HCEC 1CT (cell line): Measurements from ENCODE around the gene CNTRL.
"Not testable (repeated sequence)": the region's sequence is repeated elsewhere in the genome, so short reads cannot be mapped to it uniquely, and the experiment has no call there.

Source experiments
- DNase-seq: peaks from one replicate; pipeline ENCODE4 v3.0.0-alpha.2; 2017

Gene CNTRL

DNA sequence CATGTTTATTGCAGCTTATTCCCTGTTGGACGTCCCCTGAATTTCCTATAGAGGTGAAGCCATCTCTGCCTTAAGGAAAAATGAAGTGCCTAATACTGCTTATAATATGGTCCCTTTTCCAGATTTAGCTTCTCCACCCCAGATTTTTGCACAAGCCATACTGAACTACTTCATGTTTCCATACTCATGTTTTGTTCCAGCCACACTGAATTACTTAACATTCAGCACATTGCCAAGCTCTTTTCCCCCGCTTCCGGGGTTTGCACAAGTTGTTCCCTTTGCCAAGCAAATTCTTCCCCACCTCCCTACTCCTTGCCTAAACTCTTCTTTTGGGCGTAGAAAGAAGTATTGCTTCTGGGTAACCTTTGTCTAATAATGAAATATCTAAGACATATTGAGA is 1.7 kb upstream of the CNTRL start:
- peak; percentile 32 for DNase-seq

DNA sequence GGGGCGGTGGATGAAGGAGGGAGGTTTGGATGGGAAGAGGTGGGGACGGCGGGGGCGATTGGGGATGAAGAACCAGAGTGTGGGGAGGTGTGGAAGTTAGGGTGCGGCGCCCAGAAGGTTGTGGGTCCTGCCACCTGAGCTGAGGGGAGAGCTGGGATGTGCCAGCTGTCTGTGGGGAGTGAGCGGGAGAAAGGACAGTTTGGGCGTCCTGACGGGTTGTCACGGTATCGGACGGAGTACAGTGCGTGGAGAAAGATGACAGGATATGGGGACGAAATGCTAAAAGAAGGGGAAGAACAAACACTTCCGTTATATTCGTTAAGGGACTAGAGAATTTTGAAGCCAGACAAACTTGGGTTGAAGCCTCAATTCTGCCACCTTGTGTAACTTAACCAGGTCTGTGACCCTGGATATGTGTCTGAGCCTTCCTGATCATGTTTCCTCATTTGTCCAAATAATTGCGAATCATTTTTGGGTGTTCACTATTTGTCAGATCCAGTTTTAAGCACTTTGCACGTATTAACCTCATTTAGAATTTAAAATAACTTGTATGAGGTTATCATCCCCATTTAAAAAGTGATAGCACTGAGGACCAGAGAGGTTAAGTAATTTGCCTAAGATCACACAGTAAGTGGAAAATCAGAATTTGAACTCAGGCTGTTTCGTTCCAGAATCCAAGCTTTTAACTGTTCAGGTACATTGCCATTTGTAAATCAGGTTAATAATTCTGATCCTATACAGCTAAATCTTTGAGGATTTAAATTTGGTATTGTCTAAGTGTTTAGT is 689 bp downstream of the CNTRL start:
- peak; percentile 38 for DNase-seq

DNA sequence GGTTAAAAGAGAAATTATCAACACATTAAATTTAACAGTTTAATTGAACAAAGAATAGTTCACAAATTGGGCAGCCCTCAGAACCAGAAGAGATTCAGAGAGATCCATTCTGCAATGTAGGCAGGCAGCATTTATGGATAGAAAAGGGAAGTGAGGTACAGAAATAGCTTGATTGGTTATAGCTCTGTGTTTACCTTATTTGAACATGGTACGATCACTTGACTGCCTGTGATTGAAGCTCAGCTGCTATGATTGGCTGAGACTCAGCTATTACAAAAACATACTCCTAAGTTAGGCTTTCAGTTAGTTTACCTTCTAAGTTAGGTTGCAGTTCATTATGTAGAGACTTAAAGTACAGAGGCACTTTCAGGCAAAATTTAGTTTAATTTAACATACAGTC is 7.3 kb downstream of the CNTRL start:
- DNase-seq: no peak

DNA sequence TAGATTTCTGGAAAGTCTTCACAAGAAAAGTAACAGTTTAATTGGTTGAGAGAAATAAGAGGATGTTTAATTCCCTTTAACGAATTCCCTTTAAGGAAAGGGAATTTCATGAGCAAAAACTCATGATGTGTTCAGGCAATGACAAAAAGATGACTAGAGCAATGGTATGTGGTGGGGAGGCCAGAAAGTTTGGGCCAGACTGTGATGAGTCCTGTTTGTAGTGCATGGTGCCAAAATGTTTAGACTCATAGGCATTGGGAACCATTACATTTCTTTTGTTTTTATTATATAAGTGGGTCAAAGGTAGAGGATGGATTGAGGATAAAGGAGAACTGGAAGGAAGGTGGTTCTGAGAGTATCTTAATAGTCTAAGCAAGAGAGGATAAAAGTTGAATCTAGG is 10.9 kb downstream of the CNTRL start:
- peak; percentile 55 for DNase-seq

DNA sequence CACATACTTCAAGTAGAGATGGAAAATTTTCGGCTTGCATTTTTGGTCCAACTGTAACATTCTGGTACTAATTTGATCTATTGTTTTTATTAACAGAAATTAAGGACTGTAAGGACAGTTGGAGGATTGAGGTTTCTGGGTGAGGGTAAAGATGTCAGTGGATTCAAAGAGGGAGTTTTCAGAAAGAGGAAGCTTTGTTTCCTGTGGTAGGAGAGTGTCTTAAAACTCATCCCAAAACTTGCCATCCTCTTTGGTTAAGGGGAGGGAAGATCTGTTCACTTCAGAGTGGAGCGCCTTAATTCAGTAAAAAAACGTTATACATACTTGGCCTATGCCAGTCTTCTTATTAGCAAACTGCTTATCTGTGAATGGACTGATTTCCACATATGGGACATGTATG is 13.8 kb downstream of the CNTRL start:
- no peak for DNase-seq

DNA sequence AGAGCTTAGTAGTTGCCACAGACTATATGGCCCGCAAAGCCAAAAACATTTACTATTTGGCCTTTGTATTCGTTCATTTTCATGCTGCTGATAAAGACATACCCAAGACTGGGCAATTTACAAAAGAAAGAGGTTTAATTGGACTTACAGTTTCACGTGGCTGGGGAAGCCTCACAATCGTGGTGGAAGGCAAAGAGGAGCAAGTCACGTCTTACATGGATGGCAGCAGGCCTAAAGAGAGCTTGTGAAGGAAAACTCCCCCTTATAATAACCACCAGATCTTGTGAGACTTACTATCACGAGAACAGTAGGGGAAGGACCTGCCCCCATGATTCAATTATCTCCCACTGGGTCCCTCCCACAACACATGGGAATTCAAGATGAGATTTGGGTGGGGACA is 16.0 kb downstream of the CNTRL start:
- DNase-seq: not testable (repeated sequence)

DNA sequence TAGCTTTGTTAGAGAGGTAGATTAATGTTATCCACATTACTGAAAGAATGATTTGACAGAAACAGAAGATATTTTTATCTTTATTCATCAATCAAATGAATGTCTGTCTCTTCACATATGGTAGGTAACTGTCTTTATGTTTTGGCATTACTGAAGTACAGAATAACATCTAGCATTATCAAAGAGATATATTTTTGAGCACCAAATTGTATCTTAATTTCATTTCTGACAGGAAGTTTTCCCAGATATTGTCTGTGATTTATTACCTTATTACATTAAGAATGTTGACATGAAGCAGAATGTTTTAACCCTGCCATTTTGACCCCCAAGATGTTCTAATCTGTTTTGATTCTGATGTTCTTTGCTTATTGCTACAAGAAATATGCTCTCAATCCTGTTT is 20.3 kb downstream of the CNTRL start:
- DNase-seq: no peak

DNA sequence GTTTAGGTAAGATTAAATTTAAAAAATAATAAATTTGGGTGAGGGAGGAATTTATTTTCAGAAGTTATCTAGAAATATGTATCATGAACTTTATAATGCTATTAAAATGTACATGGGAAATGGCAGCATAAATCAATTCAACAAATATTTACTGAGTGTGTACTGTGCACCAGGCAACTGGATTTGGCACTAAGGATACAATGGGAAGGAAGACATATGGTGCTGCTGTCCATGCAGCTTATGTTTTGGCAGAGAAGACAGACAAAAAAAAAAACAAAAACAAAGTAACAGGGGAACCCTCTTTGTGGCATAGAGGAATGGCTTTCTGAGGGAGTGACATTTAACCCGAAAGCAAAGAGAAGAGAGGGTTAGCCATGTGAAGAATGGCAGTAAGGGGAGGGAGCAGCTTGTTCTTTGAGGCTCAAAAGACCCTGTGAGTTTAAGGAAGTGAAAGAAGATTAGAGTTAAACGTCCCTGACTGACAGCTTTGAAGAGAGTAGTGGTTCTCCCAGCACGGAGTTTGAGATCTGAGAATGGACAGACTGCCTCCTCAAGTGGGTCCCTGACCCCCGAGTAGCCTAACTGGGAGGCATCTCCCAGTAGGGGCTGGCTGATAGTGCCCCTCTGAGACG is 23.9 kb downstream of the CNTRL start:
- no peak for DNase-seq

DNA sequence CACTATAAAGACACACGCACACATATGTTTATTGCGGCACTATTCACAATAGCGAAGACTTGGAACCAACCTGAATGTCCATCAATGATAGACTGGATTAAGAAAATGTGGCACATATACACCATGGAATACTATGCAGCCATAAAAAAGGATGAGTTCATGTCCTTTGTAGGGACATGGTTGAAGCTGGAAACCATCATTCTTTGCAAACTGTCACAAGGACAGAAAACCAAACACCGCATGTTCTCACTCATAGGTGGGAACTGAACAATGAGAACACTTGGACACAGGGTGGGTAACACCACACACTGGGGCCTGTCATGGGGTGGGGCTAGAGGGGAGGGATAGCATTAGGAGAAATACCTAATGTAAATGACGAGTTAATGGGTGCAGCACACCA is 29.3 kb downstream of the CNTRL start:
- DNase-seq: not testable (repeated sequence)

DNA sequence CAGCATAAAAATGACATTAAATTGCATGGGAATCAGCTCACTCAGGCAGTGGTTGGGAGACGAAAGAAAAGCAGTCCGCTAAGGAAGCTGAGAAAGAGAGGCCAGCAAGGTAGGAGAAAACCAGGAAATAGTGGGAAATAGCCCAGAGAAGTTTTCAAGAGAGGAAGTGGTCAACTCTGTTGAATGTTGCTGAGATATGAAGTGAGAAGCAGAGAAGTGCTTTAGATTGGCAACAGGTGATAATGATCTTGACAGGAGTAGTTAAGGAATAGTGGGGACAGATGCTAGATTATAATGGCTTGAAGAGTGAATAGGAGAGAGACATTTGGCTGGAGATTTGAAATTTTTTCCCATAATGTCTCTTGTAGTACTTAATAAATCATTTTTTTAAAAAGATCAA is 30.8 kb downstream of the CNTRL start:
- no peak for DNase-seq

DNA sequence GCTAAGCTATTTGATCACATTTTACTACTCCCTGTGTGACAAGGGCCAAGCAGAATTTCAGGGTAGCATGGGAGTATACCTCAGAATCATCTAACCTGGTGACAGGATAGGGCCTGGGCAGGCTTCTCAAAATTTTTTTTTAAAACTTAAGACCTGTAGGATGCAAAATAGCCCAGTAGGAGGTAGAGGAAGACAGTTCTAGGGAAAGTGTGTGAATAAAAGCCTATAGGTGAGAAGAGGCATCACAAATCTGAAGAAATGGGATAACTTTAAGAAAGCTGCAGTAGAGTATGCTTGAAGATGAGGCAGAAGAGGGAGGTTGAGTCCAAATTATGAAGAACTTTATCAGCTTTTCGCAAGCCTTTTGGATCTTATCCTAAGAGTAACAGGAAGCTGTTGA is 32.3 kb downstream of the CNTRL start:
- DNase-seq: peak; percentile 14

DNA sequence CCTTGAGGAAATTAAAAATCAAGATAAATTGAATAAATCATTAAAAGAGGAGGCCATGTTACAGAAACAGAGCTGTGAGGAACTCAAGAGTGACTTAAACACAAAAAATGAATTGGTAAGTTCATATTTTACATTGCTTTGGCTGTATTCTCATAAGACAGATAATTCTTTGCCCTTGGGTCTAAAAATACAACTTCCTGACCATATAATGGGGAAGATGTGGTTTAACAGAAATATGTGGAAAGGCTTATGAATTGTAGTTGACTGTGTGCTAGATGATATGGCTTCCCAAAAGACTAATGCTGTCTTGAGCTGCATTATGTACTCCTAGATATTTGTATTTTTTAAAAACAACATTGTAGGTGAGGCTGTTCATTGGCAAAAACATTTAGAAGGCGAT is 33.1 kb downstream of the CNTRL start:
- no peak for DNase-seq

DNA sequence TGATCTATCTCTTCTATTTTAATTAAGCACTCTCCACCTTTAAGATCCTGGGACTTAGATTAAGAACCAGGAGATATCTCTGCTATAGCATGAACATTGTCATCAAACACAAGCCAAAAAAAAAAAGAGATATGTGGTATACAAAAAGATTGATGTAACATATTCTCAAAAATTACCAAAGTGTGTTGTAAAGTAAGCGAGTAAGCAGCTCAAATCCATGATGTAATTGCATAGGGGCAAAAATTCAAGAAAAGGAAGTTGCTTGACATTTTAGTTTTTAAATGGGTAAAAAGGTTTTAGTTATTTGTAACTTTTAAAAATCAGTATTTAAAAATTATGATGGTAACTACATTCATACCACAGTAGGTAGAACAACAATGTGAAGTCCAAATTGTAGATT is 40.7 kb downstream of the CNTRL start:
- no peak for DNase-seq

DNA sequence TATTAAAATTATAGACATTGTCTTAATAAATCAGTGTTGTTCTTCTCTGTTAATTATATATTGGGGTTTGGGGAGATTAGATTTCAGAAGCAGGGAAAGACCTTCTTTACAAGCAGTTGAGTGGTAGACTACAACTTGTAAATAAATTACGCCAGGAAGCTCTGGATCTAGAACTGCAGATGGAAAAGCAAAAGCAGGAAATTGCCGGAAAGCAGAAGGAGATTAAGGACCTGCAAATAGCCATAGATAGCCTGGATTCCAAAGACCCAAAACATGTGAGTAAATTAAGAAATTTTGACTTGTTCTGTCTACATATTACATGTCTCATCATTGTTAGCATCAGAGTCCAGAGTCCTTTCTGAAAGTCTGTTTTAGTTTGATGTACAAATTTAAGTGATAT is 43.5 kb downstream of the CNTRL start:
- no peak for DNase-seq

DNA sequence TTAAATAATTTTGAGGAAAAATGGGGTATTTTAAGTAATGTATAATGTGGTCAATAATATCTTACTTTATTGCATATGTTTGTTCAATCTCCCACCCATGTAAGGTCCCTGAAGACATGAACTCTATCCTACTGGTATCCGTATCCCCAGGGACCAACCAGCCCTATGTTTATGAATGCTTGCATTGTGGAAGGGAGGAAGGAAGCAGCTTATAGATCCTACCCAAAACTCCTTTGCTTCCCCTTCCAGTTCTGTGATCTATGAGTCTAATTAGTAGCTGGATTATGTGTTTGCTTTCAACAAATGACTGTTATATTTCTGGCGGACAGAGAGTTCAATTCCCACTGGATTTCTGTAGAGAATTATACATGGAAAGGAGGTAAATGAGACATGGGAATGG is 45.6 kb downstream of the CNTRL start:
- DNase-seq: no peak

DNA sequence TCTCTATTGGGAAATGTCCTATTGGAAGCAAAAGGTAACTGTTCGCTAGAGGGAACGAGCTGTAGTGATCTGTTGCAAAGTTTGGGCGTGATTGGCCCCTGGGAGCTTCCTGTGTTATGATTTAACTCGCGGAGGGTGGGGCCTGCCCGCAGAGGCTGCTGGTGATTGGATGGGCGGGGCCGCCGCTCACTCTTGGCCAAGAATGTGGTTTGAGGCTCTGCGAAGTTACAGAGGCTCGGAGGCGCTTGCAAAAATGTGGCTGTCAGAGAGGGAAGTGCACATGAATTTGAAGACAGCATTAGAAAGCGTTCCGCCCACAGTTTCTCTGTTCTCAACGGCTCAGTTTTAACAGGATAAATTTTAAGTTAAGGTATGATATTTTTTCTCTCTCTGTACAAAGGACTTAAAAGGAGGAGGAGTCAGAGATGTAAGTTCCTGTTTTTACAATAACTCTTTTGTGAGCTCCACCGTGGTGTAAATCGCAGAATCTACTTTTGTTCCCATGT is 46.9 kb downstream of the CNTRL start:
- DNase-seq: peak; percentile 97

DNA sequence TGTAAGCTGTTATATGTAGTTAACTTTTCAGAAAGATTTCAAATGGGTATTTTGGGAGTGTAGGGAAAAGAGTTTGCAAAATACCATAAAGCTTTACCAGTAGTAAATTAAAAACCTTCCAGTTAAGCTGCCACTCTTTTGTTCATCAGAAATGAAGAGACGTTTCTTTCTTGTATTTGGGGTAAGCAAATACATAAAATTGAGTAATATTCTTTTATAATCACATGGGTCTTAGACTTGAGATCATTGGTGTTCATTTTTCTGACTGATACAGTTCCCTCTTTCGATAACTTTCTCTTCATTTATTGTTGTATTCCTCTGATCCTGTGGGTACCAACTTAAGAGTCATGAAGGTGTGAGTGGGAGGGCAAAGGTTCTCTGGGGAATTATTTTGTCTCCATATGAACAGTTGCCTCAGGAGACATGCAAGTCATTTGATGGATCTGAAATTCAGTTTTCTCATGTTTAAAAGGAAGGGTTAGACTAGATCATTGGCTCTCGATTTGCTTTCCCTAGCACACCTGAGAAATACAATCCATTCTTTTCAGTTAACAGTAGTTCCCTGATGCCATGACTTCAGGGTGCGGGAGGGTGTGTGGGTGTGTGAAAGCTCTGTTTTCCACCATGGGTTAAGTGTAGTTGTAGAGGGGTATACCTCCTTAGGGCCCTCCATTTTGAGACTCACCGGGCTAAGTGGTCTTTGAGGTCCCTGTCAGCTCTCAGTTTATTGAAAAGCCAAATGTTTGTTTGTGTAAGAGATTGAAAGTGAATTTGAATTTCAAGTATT is 47.7 kb downstream of the CNTRL start:
- DNase-seq: no peak

DNA sequence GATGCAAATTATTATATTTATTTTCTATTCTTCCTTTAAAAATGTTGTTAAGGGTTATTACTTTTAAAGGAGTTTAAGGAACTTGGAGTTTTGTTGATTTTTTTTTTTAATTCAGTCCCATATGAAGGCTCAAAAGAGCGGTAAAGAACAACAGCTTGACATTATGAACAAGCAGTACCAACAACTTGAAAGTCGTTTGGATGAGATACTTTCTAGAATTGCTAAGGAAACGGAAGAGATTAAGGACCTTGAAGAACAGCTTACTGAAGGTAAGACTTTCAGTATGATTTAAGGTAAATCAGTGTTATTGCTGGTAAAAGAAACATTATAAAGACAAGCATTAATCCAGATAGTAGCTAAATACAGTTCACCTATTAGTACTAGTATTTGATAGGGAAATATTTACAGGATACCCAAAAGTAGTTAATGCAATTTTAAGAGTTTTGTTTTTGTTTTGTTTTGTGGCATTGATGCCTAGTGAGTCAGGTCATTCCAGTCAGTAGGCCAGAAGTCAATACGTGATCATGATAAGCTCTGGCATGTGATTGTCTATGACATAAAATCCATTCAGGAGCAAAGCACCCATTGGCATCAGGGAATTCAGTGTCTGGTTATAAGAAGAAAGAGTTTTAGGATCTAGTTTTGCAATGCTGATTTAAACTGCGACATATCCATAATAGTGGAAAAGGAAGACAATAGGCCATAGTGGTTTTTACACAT is 49.2 kb downstream of the CNTRL start:
- DNase-seq: no peak

DNA sequence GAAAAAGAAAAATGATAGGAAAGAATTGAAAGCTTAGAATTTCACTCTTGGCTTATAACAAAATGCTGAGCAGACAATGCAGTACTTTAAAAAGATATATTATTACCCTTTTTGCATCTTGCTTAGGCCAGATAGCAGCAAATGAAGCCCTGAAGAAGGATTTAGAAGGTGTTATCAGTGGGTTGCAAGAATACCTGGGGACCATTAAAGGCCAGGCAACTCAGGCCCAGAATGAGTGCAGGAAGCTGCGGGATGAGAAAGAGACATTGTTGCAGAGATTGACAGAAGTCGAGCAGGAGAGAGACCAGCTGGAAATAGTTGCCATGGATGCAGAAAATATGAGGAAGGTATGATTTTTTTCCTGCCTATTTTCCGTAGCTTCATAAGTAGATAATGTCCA is 50.8 kb downstream of the CNTRL start:
- DNase-seq: no peak

DNA sequence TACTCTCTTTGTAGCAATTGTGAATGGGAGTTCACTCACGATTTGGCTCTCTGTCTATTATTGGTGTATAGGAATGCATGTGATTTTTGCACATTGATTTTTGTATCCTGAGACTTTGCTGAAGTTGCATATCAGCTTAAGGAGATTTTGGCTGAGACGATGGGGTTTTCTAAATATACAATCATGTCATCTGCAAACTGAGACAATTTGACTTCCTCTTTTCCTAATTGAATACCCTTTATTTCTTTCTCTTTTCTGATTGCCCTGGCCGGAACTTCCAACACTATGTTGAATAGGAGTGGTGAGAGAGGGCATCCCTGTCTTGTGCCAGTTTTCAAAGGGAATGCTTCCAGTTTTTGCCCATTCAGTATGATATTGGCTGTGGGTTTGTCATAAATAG is 54.6 kb downstream of the CNTRL start:
- DNase-seq: not testable (repeated sequence)

DNA sequence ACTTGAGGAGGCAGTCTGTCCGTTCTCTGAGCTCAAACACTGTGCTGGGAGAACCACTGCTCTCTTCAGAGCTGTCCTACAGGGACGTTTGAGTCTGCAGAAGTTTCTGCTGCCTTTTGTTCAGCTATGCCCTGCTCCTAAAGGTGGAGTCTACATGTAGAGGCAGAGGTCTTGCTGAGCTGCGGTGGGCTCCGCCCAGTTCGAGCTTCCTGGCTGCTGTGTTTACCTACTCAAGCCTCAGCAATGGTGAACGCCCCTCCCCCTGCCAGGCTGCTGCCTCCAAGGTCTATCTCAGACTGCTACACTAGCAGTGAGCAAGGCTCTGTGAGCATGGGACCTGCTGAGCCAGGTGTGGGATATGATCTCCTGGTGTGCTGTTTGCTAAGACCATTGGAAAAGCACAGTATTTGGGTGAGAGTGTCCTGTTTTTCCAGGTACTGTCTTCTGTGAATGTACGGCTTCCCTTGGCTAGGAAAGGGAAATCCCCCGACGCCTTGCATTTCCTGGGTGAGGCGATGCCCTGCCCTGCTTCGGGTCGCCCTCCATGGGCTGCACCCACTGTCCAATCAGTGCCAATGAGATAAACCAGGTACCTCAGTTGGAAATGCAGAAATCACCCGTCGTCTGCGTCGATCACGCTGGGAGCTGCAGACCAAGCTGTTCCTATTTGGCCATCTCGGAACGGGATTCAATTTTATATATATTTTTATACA is 58.5 kb downstream of the CNTRL start:
- DNase-seq: no peak

DNA sequence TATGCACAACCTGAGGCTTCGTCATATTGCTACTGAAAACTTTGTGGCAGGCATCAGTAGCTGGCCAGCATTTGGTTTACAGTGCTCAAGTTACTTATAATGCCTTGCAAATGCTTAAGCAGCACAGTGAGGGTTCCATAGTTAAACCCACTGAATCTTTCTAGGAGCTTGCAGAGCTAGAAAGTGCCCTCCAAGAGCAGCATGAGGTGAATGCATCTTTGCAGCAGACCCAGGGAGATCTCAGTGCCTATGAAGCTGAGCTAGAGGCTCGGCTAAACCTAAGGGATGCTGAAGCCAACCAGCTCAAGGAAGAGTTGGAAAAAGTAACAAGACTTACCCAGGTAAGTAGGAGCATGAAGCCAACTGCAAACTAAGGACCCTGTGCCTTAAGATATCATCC is 60.9 kb downstream of the CNTRL start:
- DNase-seq: no peak

DNA sequence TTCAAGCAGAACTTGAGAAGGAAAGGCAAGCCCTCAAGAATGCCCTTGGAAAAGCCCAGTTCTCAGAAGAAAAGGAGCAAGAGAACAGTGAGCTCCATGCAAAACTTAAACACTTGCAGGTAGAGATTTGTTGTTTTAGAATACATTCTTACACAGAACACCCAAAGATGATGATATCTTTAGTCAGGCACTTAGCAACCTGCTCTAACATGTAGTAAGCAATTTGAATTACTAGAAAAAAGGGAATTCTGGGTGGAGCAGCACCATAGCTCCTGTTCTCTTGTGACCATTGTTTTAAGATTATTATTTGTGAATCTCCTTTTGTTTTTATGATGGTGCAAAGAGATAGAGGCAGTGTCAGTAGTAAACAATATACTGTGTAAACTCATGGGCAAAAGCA is 63.8 kb downstream of the CNTRL start:
- no peak for DNase-seq
